SKM-1 (cell line): ENCODE results near the gene LGALS3.

Experiments
- DNase-seq: peaks from one replicate; lab custom pipeline; 2025; ENCODE audit not compliant: unreplicated experiment; lab: John Stamatoyannopoulos, UW

LGALS3 gene

GRCh38 chr14:55114720-55115119, 14.3 kb upstream of the LGALS3 start:
- no peak for DNase-seq

DNA sequence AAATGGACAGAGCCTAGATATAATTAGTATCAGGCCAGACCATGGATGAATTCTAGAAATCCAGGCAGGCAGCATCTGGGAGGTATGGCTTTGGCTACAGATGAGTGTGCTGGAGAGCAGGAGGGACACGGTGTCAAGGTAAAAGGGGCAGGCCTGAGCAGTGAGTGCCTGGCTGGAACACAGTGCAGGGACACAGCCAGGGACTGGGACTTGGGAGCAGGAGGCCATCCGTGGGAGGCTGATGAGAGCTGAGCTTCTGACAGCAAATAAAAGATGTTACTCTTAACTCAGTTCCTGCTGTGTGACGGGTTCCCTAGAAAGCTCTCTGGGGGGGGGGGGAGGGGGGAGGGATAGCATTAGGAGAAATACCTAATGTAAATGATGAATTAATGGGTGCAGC, 13.6 kb upstream of the LGALS3 start:
- no peak for DNase-seq

DNA sequence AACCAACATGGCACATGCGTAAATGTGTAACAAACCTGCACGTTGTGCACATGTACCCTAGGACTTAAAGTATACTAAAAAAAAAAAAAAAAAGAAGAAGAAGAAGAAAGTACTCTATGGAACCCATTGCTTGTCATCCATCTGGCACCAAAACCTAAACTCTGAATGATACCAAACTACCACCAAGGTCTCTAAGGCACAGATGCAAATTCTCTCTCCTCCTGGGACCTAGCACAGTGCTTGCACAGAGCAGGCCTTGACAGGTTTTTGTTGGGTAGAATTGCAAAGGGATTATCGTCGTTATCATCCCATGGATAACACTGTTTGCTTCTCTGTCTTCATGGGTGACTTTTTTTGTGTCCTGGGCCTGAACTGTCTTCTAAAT, 13.2 kb upstream of the LGALS3 start:
- no peak for DNase-seq

DNA sequence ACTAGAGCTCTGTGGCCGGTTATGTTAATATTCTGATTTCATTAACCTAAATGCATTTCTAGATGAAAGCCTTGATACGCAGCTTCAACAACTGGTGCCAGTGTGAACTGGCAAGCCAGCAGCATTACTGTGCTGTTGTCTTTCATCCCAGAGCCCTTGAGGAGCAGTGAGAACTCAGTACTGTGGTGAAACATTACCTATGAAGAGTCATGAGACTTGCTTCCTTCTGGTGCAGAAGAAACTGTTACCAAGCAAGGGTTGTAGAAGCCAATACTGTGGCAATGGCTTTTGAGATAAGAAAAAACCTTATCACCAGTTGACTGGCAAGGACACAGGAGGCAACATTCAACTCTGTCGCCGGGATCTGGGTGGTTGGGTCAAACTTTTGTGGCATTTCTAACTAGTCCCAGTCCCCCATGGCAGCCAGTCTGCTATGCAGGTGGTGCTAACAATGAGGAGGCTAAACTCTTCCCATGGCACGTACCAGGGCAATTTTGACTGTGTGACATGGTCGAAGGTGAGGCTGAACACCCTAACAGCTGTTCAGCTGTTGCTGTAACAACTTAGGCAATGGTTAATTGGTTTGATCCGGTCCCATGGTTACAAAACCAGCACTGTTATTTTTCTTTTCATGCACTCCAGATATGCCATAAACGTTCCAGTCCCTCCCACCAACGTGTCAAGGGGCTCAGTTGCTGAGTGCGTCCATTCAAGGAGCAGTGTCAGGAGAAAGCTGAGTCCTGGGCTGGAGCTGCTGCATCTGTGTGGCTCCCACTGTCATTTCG, 12.6 kb upstream of the LGALS3 start:
- no peak for DNase-seq

DNA sequence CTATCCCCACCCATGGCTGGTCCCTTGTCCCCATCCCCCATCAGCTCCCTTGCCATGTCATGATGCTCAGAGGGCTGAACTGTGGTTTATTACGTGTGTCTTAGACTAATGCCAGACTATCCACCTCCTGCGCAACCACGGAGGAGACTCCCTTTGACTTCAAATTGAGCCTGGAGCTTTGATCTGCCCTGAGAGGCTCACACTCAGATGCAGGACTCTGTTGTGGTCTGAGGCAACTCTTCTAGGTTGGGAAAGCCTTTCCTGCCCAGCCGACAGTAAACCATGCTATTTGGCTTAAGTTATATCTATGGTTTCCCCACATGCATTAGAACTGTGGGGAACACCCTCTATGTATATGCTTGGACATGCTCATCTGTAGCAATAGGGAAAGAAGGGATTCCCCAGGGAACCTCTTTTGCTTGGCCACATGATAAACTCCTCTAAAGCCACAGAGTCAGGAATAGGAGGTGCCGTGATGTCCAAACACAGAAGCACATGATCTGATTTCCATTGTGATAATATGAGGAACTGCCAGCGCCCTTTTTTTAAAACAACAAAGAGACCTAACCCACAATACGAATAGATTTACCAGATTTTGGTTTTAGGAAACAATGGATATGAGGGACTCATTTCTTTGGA, 11.1 kb upstream of the LGALS3 start:
- DNase-seq = peak; percentile 65

GRCh38 chr14:55118761-55119160, 10.3 kb upstream of the LGALS3 start:
- no peak for DNase-seq

GRCh38 chr14:55120571-55121495, 8.2 kb upstream of the LGALS3 start:
- peak; percentile 33 for DNase-seq

GRCh38 chr14:55121628-55122439, 7.2 kb upstream of the LGALS3 start:
- no peak for DNase-seq

DNA sequence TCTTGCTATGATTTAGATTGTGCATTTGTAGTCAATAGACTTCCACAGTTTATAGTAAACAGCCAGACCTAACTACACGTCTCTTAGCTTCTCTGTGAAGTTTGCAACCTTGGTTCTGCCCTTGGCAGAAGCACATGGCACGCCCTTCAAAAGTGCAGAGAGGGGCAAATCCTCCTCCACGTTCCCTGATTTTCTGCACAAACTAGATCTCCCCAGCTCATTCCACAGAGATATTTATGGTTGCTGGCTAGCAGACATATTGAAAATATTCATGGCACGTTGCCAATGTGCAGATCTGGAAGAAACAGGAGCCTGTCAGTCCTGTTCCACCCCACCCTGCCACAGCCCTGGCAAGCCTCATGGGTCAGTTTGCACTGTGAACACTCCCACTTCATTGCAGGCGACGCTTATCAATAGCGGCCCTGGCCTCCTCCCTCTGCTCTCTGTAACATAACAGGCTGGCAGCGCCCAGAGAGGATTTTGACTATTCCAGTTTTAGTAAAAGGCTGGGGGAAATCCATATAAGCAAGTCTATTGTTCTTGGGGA, 6.5 kb upstream of the LGALS3 start:
- DNase-seq = no peak

DNA sequence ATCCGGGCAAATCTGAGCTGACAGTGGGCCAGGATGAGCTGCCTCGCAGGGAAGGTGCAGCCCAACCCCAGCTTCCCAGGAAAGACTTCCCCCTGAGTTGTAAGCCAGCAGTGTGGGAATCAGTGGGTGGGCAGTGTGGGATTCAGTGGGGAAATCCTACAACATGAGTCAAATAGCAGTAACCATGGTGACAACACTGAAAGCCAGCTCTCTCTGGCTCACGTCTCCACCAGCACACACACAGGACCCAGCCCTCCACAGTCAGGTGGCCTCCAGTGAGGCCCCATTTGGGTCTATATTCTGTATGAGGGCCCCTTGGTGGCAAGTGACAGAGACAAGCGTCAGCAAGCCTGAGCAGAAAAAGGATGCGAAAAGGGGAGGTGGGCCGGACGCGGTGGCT, 6.0 kb upstream of the LGALS3 start:
- DNase-seq = no peak

- DNase-seq = no peak
Measured at GRCh38 chr14:55123852-55124639, 5.0 kb upstream of the LGALS3 start.

DNA sequence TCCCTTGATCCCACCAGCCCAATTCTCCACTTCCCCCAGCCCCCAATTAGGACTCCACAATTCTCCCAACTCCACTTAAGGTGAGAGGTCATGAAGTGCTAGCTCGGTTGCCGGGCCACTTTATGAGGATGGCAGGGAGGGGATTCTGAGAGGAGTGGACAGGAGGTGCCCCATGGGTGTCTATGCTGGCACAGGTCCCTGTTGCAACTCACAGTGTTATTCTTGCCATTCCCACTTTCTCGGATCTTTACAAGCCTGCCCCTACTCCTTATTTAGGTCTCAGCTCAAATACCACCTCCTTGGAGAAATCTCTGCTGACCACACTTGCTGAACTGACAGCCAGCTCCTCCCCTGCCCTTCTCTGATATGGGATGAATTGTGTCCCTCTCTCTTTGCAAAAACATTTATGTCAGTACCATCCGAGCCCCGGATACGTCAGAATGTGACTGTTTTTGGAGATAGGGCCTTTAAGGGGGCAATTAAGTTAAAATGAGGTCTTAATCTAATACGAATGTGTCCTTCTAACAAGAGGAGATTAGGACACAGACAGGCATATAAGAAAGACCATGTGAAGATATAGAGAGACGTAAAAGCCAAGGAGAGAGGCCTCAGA, 4.2 kb upstream of the LGALS3 start:
- DNase-seq = no peak

- DNase-seq = no peak
Measured at GRCh38 chr14:55125403-55125802, 3.6 kb upstream of the LGALS3 start.

DNA sequence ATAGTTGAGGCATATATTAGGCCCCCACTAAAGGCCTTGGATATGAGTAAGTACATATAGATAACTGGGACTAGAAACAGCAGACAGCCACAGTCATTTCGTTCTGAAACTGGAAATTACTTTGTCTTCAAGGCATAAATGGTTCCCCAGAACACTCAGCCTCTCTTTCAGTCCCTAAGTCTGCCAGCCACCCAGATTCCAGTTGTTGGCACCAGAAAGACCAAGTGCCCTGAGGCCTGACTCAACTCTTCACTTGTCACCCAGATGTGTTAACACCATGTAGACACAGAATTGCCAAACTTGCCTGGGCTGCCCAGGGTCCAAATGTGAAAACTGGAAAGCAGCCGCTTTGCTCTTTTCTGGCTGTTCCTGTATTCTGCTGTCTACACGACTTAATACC, 3.0 kb upstream of the LGALS3 start:
- DNase-seq = no peak

- DNase-seq = no peak
Measured at GRCh38 chr14:55126932-55127459, 2.1 kb upstream of the LGALS3 start.

GRCh38 chr14:55127460-55127951, 1.5 kb upstream of the LGALS3 start:
- DNase-seq = no peak

DNA sequence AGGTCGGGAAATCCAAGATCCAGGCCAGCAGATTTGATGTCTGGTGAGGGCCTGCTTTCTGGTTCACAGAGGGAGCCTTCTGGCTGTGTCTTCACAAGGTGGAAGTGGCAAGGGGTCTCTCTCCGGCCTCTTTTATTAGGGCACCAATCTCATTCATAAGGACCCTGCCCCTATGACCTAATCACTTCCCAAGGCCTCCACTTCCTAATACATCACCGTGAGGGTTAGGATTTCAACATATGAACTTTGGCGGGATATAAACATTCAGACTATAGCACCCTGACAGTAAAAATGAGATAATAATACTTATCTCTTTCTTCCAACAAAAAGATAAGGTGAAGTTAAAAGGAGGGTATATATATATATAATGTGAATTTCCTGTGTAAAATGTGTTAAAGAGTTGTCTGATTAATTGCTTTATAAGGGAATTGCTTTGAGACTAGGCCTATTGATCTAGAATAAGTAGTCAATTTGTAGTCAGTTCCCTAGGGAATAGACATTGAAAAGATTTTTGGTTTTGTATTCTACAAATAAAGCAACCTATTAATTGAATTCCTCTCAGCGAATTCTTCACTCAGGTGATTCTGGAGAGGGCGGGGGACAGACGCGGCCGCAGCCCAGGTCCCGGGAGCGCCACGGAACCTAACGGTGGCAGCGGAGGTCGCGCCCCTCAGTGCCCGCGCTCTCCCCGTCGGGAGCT, 516 bp upstream of the LGALS3 start:
- no peak for DNase-seq

DNA sequence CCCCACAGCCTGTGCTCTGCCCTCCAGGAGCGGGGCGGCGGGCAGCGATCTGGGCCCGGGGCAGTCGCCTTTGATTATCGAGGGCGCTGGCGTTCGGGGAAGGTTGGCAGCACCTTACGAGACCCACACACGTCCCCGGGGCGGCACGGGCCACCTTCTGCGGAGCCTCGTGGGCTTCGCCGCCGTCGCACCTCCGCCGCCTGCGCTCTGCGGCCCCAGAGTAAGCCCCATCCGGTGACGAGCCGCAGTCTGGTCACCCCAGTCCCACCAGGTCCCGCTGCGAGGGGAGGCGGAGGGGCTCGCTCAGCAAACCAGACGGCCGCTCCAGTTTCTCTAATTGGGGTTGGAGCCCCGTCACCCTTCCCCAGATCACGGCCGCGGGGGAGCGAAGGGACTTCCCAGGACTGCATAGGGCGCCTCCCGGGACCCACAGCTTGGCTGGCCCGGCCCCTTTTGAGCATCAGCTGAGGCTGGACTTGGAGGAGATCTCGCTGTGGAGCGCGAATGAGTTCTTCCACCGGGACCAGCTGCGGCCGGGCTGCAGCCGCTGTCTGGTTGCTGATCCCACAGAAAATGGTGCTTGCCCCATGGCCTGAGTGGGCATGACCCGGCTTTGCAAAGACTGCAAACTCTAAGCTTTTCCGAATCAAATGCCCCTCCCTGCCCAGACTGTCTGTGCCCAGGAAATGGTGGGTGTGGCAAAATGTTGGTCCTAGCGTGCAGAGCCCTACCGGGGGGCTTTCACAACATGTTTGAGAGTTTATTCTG, 560 bp downstream of the LGALS3 start:
- no peak for DNase-seq
